NCI-H2029 (cell line): Measurements from ENCODE around the gene CAPZA2.
"Not testable (repeated sequence)": the region's sequence is repeated elsewhere in the genome, so short reads cannot be mapped to it uniquely, and the experiment has no call there.

ENCODE experiments used
- DNase-seq: peaks from one replicate; lab custom pipeline; 2025; lab: John Stamatoyannopoulos, UW

CAPZA2 gene

GRCh38 chr7:116920359-116920758 lies 58.0 kb downstream of the CAPZA2 start:
- DNase-seq, result no peak

DNA sequence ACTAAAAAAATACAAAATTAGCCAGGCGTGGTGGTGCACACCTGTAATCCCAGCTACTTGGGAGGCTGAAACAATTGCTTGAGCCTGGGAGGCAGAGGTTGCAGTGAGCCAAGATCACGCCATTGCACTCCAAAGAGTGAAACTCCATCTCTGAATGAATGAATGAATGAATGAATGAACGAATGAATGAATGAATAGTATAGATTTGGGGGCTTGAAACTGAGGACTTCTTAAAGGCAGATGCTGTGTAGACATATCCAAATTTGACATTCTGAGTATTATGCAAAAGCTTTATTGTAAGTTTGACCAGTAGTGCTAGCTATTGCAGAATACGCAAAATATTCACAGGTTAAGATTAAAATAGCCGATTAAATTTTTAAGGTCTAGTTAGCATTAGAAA lies 60.2 kb downstream of the CAPZA2 start:
- DNase-seq, result no peak

GRCh38 chr7:116924741-116925140 lies 62.4 kb downstream of the CAPZA2 start:
- DNase-seq, result no peak

GRCh38 chr7:116929021-116929420 lies 66.6 kb downstream of the CAPZA2 start:
- no peak for DNase-seq

- DNase-seq, result peak; percentile 68
Measured at GRCh38 chr7:116929914-116930913, 67.8 kb downstream of the CAPZA2 start.

DNA sequence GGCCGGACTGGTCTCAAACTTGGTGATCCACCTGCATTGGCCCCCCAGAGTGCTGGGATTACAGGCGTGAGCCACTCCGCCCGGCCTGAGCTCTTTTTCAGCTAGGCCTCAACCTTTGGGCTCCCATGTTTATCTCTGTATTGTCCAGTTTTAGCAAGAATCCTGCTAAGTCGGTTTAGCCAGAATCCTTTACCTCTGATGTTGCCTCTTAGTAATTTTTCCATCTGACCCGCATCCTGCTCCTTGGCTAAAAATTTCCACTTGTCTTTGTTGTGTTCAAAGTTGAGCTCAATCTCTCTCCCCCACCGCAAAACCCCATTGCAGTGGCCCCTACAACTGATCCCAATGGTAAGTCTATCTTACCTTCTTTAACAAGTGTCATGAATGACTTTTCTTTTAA lies 70.2 kb downstream of the CAPZA2 start:
- no peak for DNase-seq

- DNase-seq, result no peak
Measured at GRCh38 chr7:116933465-116933864, 71.1 kb downstream of the CAPZA2 start.

DNA sequence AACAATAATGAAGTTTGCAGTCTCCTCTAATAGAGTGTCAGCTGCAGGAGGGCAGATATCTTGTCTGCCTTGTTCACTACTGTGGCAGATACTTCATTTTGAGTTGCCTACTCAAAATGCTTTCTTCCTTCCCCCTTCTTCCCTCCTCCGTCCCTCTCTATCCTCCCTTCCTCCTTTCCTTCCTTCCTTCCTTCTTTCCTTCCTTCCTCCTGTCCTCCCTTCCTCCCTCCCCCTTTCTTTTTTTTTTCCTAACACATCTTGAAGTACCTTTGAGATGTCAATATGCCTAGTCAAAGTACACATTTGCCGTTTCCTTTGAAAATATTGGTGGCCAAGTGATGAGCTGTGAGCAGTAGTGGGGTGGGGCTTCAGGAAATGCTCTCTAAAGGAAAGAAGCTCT lies 72.2 kb downstream of the CAPZA2 start:
- DNase-seq, result no peak

DNA sequence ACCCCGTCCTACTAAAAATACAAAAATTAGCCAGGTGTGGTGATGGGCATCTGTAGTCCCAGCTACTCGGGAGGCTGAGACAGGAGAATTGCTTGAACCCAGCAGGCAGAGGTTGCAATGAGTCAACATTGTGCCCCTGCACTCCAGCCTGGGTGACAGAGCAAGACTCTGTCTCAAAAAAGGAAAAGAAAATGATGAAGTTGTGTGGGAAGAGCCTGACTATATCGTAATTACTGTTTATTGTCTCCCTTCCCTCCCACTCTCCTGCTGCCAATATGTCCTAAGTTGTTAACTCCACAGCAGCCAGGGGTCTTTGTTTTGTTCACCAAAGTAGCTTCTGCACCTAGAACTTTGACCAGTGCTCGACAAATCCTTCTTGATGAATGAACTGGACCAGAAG lies 74.5 kb downstream of the CAPZA2 start:
- not testable (repeated sequence) for DNase-seq

DNA sequence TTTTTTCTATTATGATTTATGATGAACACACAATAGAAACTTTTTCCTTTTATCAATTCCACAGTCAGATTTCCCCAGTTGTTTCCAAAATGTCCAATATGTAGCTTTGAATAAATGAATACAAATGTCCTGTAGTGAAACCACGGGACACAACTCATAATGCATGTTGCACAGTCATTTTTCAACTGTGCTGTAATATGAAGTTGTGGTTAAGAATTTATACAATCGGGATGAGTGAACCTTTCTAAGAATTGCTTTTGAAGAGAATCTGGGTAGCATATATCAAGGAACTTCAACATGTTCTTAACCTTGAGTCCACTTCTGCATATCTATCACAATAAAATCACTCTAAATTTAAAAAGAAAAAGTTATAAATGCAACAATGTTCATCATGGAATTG lies 76.3 kb downstream of the CAPZA2 start:
- no peak for DNase-seq

DNA sequence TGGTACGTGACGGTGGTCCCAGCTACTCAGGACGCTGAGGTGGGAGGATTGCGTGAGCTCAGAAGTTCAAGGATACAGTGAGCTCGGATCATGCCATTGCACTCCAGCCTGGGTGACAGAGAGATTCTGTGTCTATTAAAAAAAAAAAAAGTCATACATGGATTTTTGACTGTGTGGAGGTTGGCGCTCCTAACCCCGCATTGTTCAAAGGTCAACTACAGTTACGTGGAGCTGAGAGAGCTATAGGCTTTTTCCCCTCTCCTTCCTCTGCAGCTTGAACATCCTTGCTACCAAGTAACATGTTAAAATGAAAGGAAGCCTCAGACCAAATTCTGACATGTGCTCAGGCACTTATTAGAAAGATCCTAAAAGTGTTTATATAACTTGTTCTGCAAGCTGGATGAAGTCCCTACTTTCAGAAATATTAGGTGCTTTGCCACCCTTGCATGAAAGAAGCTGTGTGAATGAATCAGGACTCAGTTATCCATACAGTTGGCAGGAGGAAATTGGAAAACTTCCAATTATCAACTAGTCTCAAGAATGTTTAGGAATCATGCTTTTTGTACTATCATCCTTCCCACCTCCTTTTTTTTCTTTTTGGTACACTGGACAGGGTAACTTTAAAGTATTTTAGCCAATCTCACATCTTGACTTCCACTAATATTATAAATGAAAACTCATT lies 78.4 kb downstream of the CAPZA2 start:
- DNase-seq, result no peak

DNA sequence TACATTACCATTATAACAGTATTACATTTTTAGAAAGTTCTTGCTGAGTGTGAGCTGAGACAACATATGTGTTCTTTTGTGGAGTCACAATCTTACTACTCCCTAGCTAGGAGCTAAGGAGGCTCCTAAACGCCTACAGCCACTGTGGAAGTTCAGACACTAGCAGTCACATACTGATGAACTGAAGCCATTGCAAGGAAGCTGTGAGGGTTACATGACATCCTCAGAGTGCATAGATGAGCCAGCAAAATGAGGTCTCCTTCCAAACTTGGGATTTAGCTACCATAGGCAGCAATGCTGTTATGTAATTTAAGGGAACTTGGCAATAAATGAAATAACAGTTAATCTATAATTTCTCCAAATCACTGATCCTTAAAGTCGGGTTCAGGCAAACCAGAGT lies 80.1 kb downstream of the CAPZA2 start:
- no peak for DNase-seq

- peak; percentile 69 for DNase-seq
Measured at GRCh38 chr7:116948934-116949333, 86.5 kb downstream of the CAPZA2 start.

- no peak for DNase-seq
Measured at GRCh38 chr7:116949941-116950801, 87.8 kb downstream of the CAPZA2 start.

DNA sequence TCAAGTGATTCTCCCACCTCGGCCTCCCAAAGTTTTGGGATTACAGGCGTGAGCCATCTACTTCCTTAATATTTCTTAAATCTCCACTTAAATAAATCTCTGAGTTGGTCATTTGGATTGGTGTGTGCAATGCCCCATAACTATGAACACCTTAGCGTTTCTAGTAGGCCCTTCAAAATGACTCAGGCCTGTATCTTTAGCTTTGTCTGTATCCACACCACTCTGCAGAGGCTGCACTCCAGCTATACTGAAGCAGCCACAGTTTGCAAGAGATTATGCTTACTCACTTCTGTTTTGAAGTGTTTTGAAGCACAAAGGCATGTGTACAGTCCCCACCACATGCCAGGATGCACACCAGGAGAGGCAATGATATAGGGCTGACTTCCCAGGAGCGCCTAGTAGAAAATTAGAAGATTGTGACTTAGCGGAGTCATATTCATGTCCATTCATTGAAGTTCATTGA lies 88.5 kb downstream of the CAPZA2 start:
- peak; percentile 2 for DNase-seq

GRCh38 chr7:116951366-116952292 lies 89.2 kb downstream of the CAPZA2 start:
- peak; percentile 7 for DNase-seq

GRCh38 chr7:116952635-116953371 lies 90.4 kb downstream of the CAPZA2 start:
- DNase-seq, result no peak

DNA sequence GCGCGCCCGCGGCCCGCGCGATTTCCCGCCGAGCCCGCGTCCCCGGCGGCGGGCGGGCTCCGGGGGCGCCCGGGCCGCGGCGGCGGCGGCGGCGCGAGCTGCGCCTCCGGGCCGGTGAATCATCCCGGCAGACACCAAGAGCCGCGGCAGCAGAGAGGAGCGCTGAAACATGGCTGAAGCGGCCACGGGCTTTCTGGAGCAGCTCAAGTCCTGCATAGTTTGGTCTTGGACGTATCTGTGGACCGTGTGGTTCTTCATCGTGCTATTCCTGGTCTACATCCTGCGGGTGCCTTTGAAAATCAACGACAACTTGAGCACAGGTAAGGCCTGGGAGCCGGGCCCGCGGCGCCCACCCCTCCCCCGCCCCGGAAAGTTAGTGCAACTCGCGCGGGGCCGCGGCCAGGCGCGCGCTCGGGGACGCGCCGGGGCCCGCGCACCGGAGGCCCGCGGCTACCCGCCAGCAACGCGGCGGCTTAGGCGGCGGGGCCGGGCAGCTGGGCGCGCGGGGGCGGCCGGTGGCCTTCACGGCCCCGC lies 91.1 kb downstream of the CAPZA2 start, which contains the start of gene ST7:
Gene ST7 (plus strand): TSS at position 130 of the 534 bp plus-strand sequence. CDS start 40 bp downstream, at position 170.
- DNase-seq, result peak; percentile 60

DNA sequence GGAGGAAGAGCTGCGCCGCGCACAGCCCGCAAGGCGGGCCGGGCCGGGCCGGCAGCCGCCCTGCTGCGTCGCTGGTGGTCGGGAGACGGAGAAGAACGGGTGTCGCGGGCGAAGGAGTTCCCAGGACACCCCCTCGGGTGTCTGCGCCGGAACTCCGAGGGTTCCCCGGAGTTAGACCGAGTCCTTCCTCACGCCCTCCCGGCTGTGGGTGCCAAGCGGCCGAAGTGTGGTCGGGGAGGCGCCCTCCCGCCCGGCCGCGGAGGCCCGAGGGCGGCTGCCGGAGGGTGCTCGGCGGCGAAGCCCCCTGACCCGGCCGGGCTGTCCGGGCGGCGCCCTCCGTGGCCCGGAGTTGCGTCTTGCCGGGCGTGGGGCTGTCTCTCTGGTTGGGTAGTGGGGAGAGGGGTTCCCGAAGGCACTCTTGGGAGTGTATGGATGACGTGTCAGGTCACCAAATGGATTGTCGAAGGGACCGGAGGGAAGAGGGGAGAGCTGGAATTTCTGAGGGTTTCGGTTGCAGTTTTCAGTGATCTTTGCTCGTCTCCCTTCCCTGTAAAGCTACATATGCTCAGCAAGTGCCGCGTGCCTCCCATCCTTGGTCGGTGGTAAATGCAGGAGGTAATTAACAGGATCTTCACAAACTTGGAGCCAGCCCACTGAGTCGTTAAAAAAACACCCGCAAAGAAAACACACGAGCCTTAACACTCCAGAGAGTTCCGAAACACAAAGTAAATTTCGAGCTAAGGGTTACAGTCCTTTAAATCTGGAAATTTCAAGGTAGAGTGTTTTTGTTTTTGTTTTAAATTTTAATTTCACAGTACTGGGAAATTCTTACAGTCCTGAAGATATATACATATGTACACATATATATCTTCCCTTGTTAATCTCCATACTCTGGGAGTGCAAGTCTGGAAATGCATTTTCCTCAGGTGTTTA lies 91.8 kb downstream of the CAPZA2 start:
- DNase-seq, result peak; percentile 43
